SJSA1 (cell line): ENCODE measurements around the gene AFAP1. TPM values are rescaled to one million over a fixed set of nuclear protein-coding genes. Genes with fewer than 3 reads are reported as not detected.

ENCODE experiments used
- DNase-seq, 2 experiments: peaks; one replicate each; pipeline ENCODE4 v3.0.0-alpha.2; 2015 to 2020; ENCODE audit warnings: low spot score in 2 of 2, low read depth in 1 of 2
- H3K27ac ChIP-seq: fragments of 250-450 bp; sonication (Bioruptor Pico); 2 replicates; pipeline ENCODE4 v1.5.1; 2020; ENCODE audit warnings: mild to moderate bottlenecking, moderate library complexity
- H3K27me3 ChIP-seq: fragments of 250-450 bp; sonication (Bioruptor Pico); replicated peaks from 2 replicates; pipeline ENCODE4 v1.5.1; 2020; ENCODE audit warnings: mild to moderate bottlenecking, moderate library complexity
- H3K36me3 ChIP-seq: fragments of 250-450 bp; sonication (Bioruptor Pico); 2 replicates; pipeline ENCODE4 v1.5.1; 2020; ENCODE audit warnings: mild to moderate bottlenecking
- H3K4me1 ChIP-seq: fragments of 250-450 bp; sonication (Bioruptor Pico); replicated peaks from 2 replicates; pipeline ENCODE4 v1.6.1; 2021; ENCODE audit warnings: mild to moderate bottlenecking
- H3K4me3 ChIP-seq: fragments of 250-450 bp; sonication (Bioruptor Pico); 2 replicates; pipeline ENCODE4 v1.5.1; 2020; ENCODE audit warnings: mild to moderate bottlenecking
- H3K9me3 ChIP-seq: fragments of 250-450 bp; sonication (Bioruptor Pico); replicated peaks from 2 replicates; pipeline ENCODE4 v1.5.1; 2020; ENCODE audit warnings: mild to moderate bottlenecking
- total RNA-seq: library from RNA; depleted of rRNA; stranded (reverse); fragments of >200 nt; shearing (Covaris generic); gene quantifications from 2 replicates; pipeline ENCODE4 v1.2.3, GENCODE V29; 2014

Gene AFAP1
- total RNA-seq, 1 experiment from 2014 or later, result 47.4 TPM

- Histone ChIP-seq H3K27me3 (no peaks in the 10 kb centered on the region), H3K27ac (no peak overlapping the region), H3K9me3 (no peaks in the 10 kb centered on the region), H3K36me3 (peaks cover 55% of the 10 kb centered on the region), H3K4me1 (peaks cover 74% of the 10 kb centered on the region), H3K4me3 (no peak overlapping the region)
- no peak for DNase-seq
Observed at GRCh38 chr4:7819446-7819845, 120.2 kb downstream of the AFAP1 start.

DNA sequence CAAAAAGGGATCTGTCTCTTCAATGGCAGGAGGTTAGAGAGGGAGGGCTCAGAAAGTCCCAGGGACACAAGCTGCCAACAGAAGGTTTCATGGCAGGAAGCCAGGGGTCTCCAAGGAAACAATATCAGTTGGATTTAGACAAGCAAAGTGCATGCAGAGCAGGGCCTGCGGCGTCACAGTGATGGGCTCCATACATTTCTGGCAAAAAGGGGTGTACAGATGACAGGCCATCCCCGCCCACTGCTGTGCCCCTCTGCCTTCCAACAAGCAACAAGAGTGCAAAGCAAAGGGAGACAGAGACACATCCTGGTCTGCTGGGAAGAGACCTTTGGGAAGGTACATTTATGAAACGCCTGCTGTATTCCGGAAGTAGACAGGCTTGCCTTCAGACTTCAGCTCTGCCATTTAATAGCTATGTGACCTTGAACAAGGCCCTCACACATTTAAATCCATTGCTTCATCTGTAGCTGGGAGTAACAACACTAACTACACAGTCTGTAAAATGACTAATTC is 121.2 kb downstream of the AFAP1 start:
- peaks cover 68% of the 10 kb centered on the region for H3K4me1 ChIP-seq
- H3K27ac ChIP-seq, result peak overlapping the region; percentile 8; the same call in 1 of the 2 replicates
- H3K36me3 ChIP-seq, result peaks cover 64% of the 10 kb centered on the region
- no peak overlapping the region for H3K4me3 ChIP-seq
- DNase-seq, result peak in 1 of 2 experiments; percentile 62
- no peaks in the 10 kb centered on the region for H3K9me3 ChIP-seq
- no peaks in the 10 kb centered on the region for H3K27me3 ChIP-seq

DNA sequence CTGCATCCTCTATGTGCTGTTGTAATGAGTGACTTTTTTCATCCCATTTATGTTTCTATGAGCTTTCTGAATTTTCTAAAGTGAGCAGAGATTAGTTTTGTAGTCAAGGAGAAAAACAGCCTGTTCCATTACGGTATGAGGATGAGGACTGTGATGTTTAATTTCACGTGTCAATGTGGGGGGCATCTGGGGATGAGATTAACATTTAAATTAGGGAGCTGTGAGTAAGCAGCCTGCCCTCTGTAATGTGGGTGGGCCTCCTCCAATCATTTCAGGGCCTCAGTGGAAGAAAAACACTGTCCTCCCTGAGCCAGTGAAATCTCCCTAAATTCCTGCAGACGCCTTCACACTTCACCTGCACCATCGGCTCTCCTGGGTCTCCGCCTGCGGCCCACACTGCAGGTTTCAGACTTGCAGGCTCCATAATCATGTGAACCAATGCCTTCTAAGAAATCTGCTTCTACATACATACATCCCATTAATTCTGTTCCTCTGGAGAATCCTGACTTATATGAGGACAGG is 121.7 kb downstream of the AFAP1 start:
- no peaks in the 10 kb centered on the region for H3K27me3 ChIP-seq
- H3K36me3 ChIP-seq, result peaks cover 68% of the 10 kb centered on the region
- DNase-seq, result peak in 1 of 2 experiments; percentile 51
- peaks cover 67% of the 10 kb centered on the region for H3K4me1 ChIP-seq
- H3K27ac ChIP-seq, result peak overlapping the region; percentile 8; the same call in 1 of the 2 replicates
- H3K9me3 ChIP-seq, result no peaks in the 10 kb centered on the region
- H3K4me3 ChIP-seq, result no peak overlapping the region

DNA sequence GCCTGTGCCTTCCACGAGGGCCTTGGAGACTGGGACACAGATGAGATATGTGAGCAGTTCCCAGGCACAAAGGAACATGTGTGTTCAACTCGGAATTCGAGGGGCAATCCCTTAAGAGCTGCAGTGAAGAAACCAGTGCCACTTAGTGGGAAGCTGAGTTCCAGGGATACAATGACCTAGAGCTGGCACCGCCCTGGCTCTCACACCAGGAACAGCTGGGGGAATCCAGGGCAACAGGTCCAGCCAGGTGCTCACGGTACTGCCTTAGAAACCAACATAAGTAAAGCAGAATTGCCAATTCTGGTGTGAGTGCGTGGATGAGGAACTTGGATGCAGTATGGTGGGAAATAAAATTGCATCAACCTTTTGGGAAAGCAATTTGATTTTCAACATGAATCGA is 122.9 kb downstream of the AFAP1 start:
- Histone ChIP-seq H3K27me3 (no peaks in the 10 kb centered on the region), H3K27ac (0 out of 2 replicates have a peak overlapping the region, but pooled peaks have one; percentile 4), H3K9me3 (no peaks in the 10 kb centered on the region), H3K4me3 (no peak overlapping the region), H3K4me1 (peaks cover 66% of the 10 kb centered on the region), H3K36me3 (peaks cover 63% of the 10 kb centered on the region)
- DNase-seq, result peak in 1 of 2 experiments; percentile 21

- Histone ChIP-seq H3K36me3 (peaks cover 55% of the 10 kb centered on the region), H3K4me1 (peaks cover 72% of the 10 kb centered on the region), H3K27me3 (no peaks in the 10 kb centered on the region), H3K27ac (peak overlapping the region; percentile 4; the same call in 1 of the 2 replicates), H3K9me3 (no peaks in the 10 kb centered on the region), H3K4me3 (no peak overlapping the region)
- peak in 1 of 2 experiments; percentile 7 for DNase-seq
Observed at GRCh38 chr4:7815981-7816380, 123.7 kb downstream of the AFAP1 start.

DNA sequence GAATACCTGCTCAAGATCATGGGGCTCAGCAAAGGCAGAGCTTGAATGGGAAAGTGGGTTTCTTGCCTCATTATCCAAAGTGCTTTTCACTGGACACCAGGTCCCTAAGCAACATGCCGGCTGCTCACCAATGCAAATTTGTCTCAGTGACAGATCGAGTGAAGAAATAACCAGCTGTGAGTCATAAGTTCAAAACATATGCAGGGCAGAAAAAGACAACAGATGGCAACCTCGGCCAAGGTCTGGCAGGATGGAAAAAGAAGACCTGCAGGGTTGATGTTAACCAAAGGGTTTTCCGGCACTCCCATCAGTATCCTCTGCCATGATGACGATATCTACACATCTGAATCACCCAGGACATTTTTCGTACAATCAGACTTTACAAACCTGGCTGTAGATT is 124.1 kb downstream of the AFAP1 start:
- H3K27ac ChIP-seq, result peak overlapping the region; percentile 4
- peaks cover 76% of the 10 kb centered on the region for H3K4me1 ChIP-seq
- H3K36me3 ChIP-seq, result peaks cover 55% of the 10 kb centered on the region
- H3K4me3 ChIP-seq, result no peak overlapping the region
- DNase-seq, result peak; percentile 31 to 58
- H3K27me3 ChIP-seq, result no peaks in the 10 kb centered on the region
- no peaks in the 10 kb centered on the region for H3K9me3 ChIP-seq

- no peak overlapping the region for H3K4me3 ChIP-seq
- no peak for DNase-seq
- H3K36me3 ChIP-seq, result peaks cover 63% of the 10 kb centered on the region
- H3K27me3 ChIP-seq, result no peaks in the 10 kb centered on the region
- H3K4me1 ChIP-seq, result peaks cover 74% of the 10 kb centered on the region
- H3K27ac ChIP-seq, result no peak overlapping the region
- no peaks in the 10 kb centered on the region for H3K9me3 ChIP-seq
Observed at GRCh38 chr4:7814451-7814850, 125.2 kb downstream of the AFAP1 start.

DNA sequence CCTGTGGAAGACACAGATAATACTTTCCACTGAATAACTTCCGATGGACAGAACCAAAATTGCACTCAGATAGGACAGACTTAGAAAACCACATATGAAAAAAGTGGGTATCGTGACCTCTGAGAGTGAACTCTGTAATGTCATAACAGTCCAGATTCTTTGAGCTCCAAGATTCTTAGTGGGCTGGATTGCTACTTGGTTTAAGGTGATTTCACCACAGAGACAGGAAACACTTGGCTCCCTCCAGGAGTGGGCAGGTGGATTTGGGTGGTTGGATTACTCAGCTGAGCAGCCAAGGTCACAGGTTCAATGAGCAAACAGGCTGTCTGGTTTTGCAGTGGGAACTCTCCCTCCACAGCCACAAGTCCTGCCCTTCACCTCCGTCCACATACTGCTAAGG is 126.0 kb downstream of the AFAP1 start:
- no peaks in the 10 kb centered on the region for H3K27me3 ChIP-seq
- peaks cover 73% of the 10 kb centered on the region for H3K4me1 ChIP-seq
- no peak for DNase-seq
- H3K27ac ChIP-seq, result no peak overlapping the region
- peaks cover 63% of the 10 kb centered on the region for H3K36me3 ChIP-seq
- H3K9me3 ChIP-seq, result no peaks in the 10 kb centered on the region; the same call in 1 of the 2 replicates
- H3K4me3 ChIP-seq, result no peak overlapping the region

DNA sequence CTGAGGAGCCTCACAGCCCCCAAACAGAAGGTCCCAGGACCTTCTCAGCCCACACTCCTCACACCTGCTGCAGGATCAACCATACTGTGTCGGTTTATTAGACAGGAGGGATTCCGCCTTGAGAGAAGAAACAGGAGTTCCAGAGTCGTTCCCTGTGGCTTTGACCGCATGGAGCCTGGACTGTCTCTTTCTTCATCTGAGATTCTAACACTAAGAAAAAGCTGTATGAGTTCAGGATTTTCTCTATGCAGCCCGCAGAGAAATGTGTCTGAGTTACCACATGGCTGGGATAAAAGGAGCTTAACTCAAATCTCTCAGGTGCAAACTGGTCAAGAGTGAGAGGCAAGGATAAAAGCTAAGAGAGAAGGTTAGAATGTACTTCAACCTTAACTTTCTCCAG is 126.7 kb downstream of the AFAP1 start:
- no peaks in the 10 kb centered on the region; the same call in 1 of the 2 replicates for H3K9me3 ChIP-seq
- no peak overlapping the region for H3K27ac ChIP-seq
- no peak for DNase-seq
- peaks cover 67% of the 10 kb centered on the region for H3K4me1 ChIP-seq
- no peaks in the 10 kb centered on the region for H3K27me3 ChIP-seq
- peaks cover 64% of the 10 kb centered on the region for H3K36me3 ChIP-seq
- no peak overlapping the region for H3K4me3 ChIP-seq

- peak overlapping the region; percentile 11 for H3K4me3 ChIP-seq
- H3K27ac ChIP-seq, result peak overlapping the region; percentile 91
- H3K27me3 ChIP-seq, result no peaks in the 10 kb centered on the region
- H3K4me1 ChIP-seq, result peaks cover 63% of the 10 kb centered on the region
- H3K9me3 ChIP-seq, result no peaks in the 10 kb centered on the region; the same call in 1 of the 2 replicates
- DNase-seq, result no peak
- H3K36me3 ChIP-seq, result peaks cover 70% of the 10 kb centered on the region
Observed at GRCh38 chr4:7812231-7812857, 127.3 kb downstream of the AFAP1 start.

DNA sequence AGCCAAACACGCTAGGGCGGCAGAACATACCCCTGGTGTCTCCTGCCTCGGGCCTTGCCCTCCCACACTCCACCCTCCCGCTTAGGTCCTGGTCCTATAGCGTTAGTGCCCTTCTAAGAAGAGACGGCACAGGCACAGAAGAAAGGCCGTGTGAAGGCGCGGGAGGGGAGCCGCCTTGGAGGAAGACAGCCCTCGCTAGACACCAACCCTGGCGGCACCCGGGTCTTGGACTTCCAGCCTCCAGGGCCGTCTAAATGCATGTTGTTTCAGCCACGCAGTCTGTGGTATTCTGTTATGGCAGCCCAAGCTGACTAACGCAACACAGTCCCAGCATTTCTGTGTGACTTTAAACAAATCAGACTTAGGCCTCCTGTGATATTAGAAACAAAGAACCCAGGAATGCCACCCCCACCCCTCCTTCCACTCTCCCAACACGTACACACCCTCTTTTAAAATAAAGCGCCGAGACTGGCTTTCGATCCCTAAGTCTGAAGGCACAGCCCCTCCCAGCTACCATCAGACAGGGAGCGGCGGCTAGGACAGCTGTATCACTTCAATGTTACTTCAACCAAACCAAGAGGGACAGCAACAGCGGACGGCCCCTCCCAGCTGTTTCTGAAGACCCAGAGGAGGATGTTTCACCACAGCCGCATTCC is 128.0 kb downstream of the AFAP1 start:
- Histone ChIP-seq H3K9me3 (no peaks in the 10 kb centered on the region; the same call in 1 of the 2 replicates), H3K27me3 (no peaks in the 10 kb centered on the region), H3K4me1 (peaks cover 61% of the 10 kb centered on the region), H3K27ac (peak overlapping the region; percentile 91), H3K4me3 (peak overlapping the region; percentile 11), H3K36me3 (peaks cover 72% of the 10 kb centered on the region)
- DNase-seq, result peak; percentile 93 to 94

DNA sequence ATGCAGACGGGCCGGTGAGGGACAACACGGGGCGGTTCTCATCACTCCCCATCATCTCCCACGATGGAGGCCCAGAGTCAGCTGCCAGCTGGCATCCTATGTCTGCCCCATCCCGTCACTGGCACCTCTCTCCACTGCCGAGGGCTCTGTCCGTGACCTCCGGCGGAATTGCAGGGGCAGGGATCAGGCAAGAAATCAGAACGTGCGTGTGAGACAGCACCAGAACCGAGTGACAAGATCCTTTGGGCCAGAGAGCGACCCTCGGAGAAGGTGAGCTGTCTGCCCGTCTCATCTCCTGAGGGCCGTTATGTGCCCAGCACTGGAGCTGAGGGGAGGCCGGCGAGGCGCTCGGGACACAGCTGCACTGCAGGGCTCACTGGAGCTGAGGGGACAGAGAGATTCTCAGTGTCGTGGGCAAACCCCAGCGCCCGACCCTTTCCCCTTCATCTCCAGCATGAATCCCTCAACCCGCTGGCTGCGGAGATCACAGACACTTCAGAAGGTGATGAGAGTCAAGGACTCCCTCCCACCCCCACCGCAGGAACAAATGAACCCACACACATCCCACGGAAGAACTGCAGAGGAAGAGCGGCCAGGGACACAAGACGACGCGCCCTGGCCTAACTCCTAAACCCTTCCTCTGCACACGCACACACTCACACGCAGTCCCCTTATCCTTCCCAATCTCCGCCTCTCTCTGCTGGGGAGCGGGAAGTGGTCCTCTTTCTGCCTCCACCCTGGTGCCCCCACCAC is 128.7 kb downstream of the AFAP1 start:
- Histone ChIP-seq H3K4me1 (peaks cover 61% of the 10 kb centered on the region), H3K27me3 (no peaks in the 10 kb centered on the region), H3K4me3 (no peak overlapping the region; the same call in 1 of the 2 replicates), H3K36me3 (peaks cover 73% of the 10 kb centered on the region), H3K9me3 (no peaks in the 10 kb centered on the region; the same call in 1 of the 2 replicates), H3K27ac (peak overlapping the region; percentile 91)
- no peak for DNase-seq

DNA sequence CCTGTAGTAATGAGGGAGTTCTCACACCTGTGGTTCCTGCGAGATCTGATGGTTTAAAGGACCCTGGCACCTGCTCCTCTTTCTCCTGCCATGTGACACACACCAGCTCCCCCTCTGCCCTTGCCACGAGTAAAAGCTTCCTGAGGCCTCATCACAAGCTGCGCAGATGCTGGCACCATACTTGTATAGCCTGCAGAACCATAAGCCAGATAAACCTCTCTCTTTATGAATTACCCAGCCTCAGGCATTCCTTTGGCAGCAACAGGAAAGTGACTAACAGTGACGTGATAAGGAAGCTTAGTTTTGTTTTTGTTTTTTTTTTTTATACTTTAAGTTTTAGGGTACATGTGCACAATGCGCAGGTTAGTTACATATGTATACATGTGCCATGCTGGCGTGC is 130.9 kb downstream of the AFAP1 start:
- Histone ChIP-seq H3K27me3 (no peaks in the 10 kb centered on the region), H3K4me1 (peaks cover 75% of the 10 kb centered on the region), H3K27ac (peak overlapping the region; percentile 34; the same call in 1 of the 2 replicates), H3K9me3 (no peaks in the 10 kb centered on the region; the same call in 1 of the 2 replicates), H3K4me3 (no peak overlapping the region), H3K36me3 (peaks cover 59% of the 10 kb centered on the region)
- peak; percentile 32 to 36 for DNase-seq
